SK-N-SH (cell line): ENCODE results near the gene EPHB2. TPM values are rescaled to one million over a fixed set of nuclear protein-coding genes. Genes with fewer than 3 reads are reported as not detected.

Experiments used
- CTCF ChIA-PET: fragments of 300-600, 350-600 bp; formaldehyde crosslinking; extraction: SDS; loops from one replicate; lab custom pipeline; 2021; lab: Yijun Ruan, JAX
- POLR2A ChIA-PET: fragments of 350-600 bp; sonication (Branson Sonifier 250); formaldehyde crosslinking; extraction: SDS; loops from one replicate; lab custom pipeline; 2020; ENCODE audit warnings: antibody characterized with exemption, inconsistent platforms; lab: Yijun Ruan, JAX
- DNase-seq: peaks from one replicate; pipeline ENCODE4 v3.0.0; 2012
- H2AFZ ChIP-seq: fragments of 200-600 bp; sonication (generic); 2 replicates; pipeline ENCODE4 v1.8.1; 2016; ENCODE audit warnings: antibody characterized with exemption, mild to moderate bottlenecking, low read depth
- H3F3A ChIP-seq: fragments of 200-600 bp; sonication (generic); replicated peaks from 2 replicates; pipeline ENCODE3; 2016; ENCODE audit warnings: antibody characterized with exemption, mild to moderate bottlenecking; ENCODE audit not compliant: insufficient read depth
- H3K27ac ChIP-seq, 2 experiments: fragments of 200-500 bp in 1 of 2; fragments of 200-600 bp in 1 of 2; sonication (Bioruptor generic) in 1 of 2; sonication (generic), shearing (Covaris generic) in 1 of 2; 2 replicates each; pipeline versions ENCODE4 v1.5.1 to v1.6.1; 2014 to 2016; ENCODE audit warnings: low read depth in 2 of 2, inconsistent platforms in 1 of 2, low read length in 1 of 2, mild to moderate bottlenecking in 1 of 2, mixed read lengths in 1 of 2
- H3K27me3 ChIP-seq: fragments of 200-600 bp; sonication (generic), shearing (Covaris generic); 2 replicates; pipeline ENCODE4 v1.6.1; 2016; ENCODE audit warnings: mixed run types; ENCODE audit not compliant: insufficient read depth
- H3K36me3 ChIP-seq, 2 experiments: fragments of 200-500 bp in 1 of 2; fragments of 200-600 bp in 1 of 2; sonication (Bioruptor generic) in 1 of 2; sonication (generic) in 1 of 2; replicated peaks in 1 of 2; 2 replicates each; pipeline versions ENCODE3 to v1.5.1; 2014 to 2016; ENCODE audit warnings: low read length in 1 of 2, mild to moderate bottlenecking in 1 of 2; ENCODE audit not compliant: insufficient read depth in 2 of 2, control insufficient read depth in 1 of 2
- H3K4me1 ChIP-seq, 2 experiments: fragments of 200-500 bp in 1 of 2; fragments of 200-600 bp in 1 of 2; sonication (Bioruptor generic) in 1 of 2; sonication (generic), shearing (Covaris generic) in 1 of 2; 2 replicates each; pipeline versions ENCODE4 v1.5.1 to v1.6.1; 2014 to 2016; ENCODE audit warnings: low read depth in 1 of 2, low read length in 1 of 2, mixed run types in 1 of 2; ENCODE audit not compliant: insufficient read depth in 2 of 2, control insufficient read depth in 1 of 2
- H3K4me2 ChIP-seq: fragments of 200-600 bp; sonication (generic), shearing (Covaris generic); 2 replicates; pipeline ENCODE4 v1.6.1; 2017; ENCODE audit warnings: mixed run types
- H3K4me3 ChIP-seq, 2 experiments: fragments of 200-500 bp in 1 of 2; fragments of 200-600 bp in 1 of 2; sonication (Bioruptor generic) in 1 of 2; sonication (generic), shearing (Covaris generic) in 1 of 2; 2 replicates each; pipeline versions ENCODE4 v1.5.1 to v1.8.1; 2014 to 2016; ENCODE audit warnings: low read depth in 2 of 2, inconsistent platforms in 1 of 2, low read length in 1 of 2, mild to moderate bottlenecking in 1 of 2, mixed read lengths in 1 of 2, moderate library complexity in 1 of 2
- H3K79me2 ChIP-seq: fragments of 200-600 bp; sonication (generic); 2 replicates; pipeline ENCODE4 v1.8.1; 2017; ENCODE audit warnings: mild to moderate bottlenecking; ENCODE audit not compliant: insufficient read depth
- H3K9ac ChIP-seq: fragments of 200-600 bp; sonication (generic); 2 replicates; pipeline ENCODE4 v1.6.1; 2017; ENCODE audit warnings: mixed run types
- H3K9me2 ChIP-seq: fragments of 200-600 bp; sonication (generic); 2 replicates; pipeline ENCODE4 v1.6.1; 2017; ENCODE audit warnings: mixed run types
- H3K9me3 ChIP-seq: fragments of 200-600 bp; sonication (generic); 2 replicates; pipeline ENCODE4 v1.6.1; 2017; ENCODE audit warnings: mixed run types, mild to moderate bottlenecking, moderate library complexity
- H4K20me1 ChIP-seq: fragments of 200-600 bp; sonication (generic); 2 replicates; pipeline ENCODE4 v1.6.1; 2017; ENCODE audit warnings: mild to moderate bottlenecking, mixed run types; ENCODE audit not compliant: insufficient read depth
- CHD2 ChIP-seq: fragments of 150-350 bp; IDR thresholded peaks from 2 replicates; pipeline ENCODE4 v1.6.1; 2018; ENCODE audit warnings: low read length; ENCODE audit not compliant: partially characterized antibody
- EZH2phosphoT487 ChIP-seq: fragments of 200-600 bp; sonication (generic); IDR thresholded peaks from 2 replicates; pipeline ENCODE4 v1.6.1; 2017; ENCODE audit warnings: low read depth, mixed run types, mild to moderate bottlenecking, antibody characterized with exemption, moderate library complexity, borderline replicate concordance
- FOSL2 ChIP-seq: IDR thresholded peaks from 2 replicates; pipeline ENCODE4 v1.4.0; 2012; ENCODE audit warnings: low read depth, mild to moderate bottlenecking, moderate library complexity, borderline replicate concordance
- FOXJ3 ChIP-seq: sonication (generic); formaldehyde crosslinking; IDR thresholded peaks from 2 replicates; pipeline ENCODE4 v1.5.1; 2020; ENCODE audit warnings: mild to moderate bottlenecking, missing genetic modification reagents
- FOXM1 ChIP-seq: IDR thresholded peaks from 2 replicates; pipeline ENCODE4 v1.4.0; 2012; ENCODE audit warnings: low read depth, mild to moderate bottlenecking
- GABPA ChIP-seq: IDR thresholded peaks from 2 replicates; pipeline ENCODE4 v1.4.0; 2012; ENCODE audit warnings: low read depth, mild to moderate bottlenecking
- GATA2 ChIP-seq: sonication (generic); formaldehyde crosslinking; IDR thresholded peaks from 2 replicates; pipeline ENCODE4 v1.5.0; 2020; ENCODE audit warnings: mild to moderate bottlenecking, missing genetic modification reagents
- MAX ChIP-seq: IDR thresholded peaks from 2 replicates; pipeline ENCODE4 v1.4.0; 2012; ENCODE audit warnings: low read depth
- PBX3 ChIP-seq: IDR thresholded peaks from 2 replicates; pipeline ENCODE4; 2012
- POLR2AphosphoS5 ChIP-seq: IDR thresholded peaks from 2 replicates; pipeline ENCODE4 v1.6.1; 2012; ENCODE audit warnings: low read depth, low read length
- RAD21 ChIP-seq: IDR thresholded peaks from 2 replicates; pipeline ENCODE4 v1.6.1; 2012; ENCODE audit warnings: mild to moderate bottlenecking, low read length
- SIN3A ChIP-seq: IDR thresholded peaks from 2 replicates; pipeline ENCODE4 v1.6.1; 2012; ENCODE audit warnings: low read depth, mild to moderate bottlenecking, low read length, moderate library complexity, borderline replicate concordance
- SMC3 ChIP-seq: IDR thresholded peaks from 2 replicates; pipeline ENCODE4 v1.6.1; 2012; ENCODE audit warnings: low read depth, low read length, improper control_type of control experiment
- TAF1 ChIP-seq: IDR thresholded peaks from 2 replicates; pipeline ENCODE4 v1.6.1; 2012; ENCODE audit warnings: low read depth, mild to moderate bottlenecking, low read length, moderate library complexity, borderline replicate concordance
- USF2 ChIP-seq: fragments of 150-350 bp; IDR thresholded peaks from 2 replicates; pipeline ENCODE4 v1.6.1; 2017; ENCODE audit warnings: antibody characterized with exemption, low read length, low read depth, borderline replicate concordance
- WGBS: methylation state at CpG from one replicate; pipeline ENCODE4 v1.1.6; 2017; ENCODE audit warnings: low lambda C conversion rate; 5-methylcytosine and 5-hydroxymethylcytosine counted together
- polyA plus RNA-seq, 3 experiments: library from polyadenylated mRNA; depleted of rRNA; stranded (reverse); fragments of >200 nt; gene quantifications; 2 replicates each; pipeline ENCODE4 v1.2.3, GENCODE V29; 2012

EPHB2 gene
- polyA plus RNA-seq, 1 of the 3 experiments (the other 2 are of a cell fraction): 25.2 TPM

GRCh38 chr1:22821027-22821426, 110.4 kb downstream of the EPHB2 start:
- no peaks in the 10 kb centered on the region for H3K9me3 ChIP-seq
- no peaks in the 10 kb centered on the region for H3K36me3 ChIP-seq
- 74% methylated on average over 5 of the region's 5 CpGs for WGBS
- no peak overlapping the region for H3K27ac ChIP-seq
- H2AFZ ChIP-seq: no peak overlapping the region
- ChIA-PET CTCF (interaction anchor here (0.8 to 1.7 kb wide), 6 partner anchors 10 to 146 kb away, joined by 3 to 5 read pairs (median 3); no protein-coding TSS in a partner anchor), POLR2A (no interaction called here)
- H3K4me2 ChIP-seq: no peak overlapping the region
- peaks cover 6 to 50% of the 10 kb centered on the region in 2 experiments for H3K4me1 ChIP-seq
- H3F3A ChIP-seq: peaks cover 13% of the 10 kb centered on the region
- no peak overlapping the region for H3K9ac ChIP-seq
- no peak for DNase-seq
- no peaks in the 10 kb centered on the region for H4K20me1 ChIP-seq
- no peaks in the 10 kb centered on the region for H3K9me2 ChIP-seq
- H3K79me2 ChIP-seq: 0 out of 2 replicates have a peak, but pooled peaks cover 3% of the 10 kb centered on the region
- no peak for TF ChIP-seq FOXM1
- no peak for TF ChIP-seq PBX3
- no peak for TF ChIP-seq TAF1
- TF ChIP-seq USF2: no peak
- TF ChIP-seq FOSL2: no peak
- TF ChIP-seq EZH2phosphoT487: no peak
- TF ChIP-seq, all 33 proteins: peak for 0
- Histone ChIP-seq H3K27me3 (no peaks in the 10 kb centered on the region), H3K4me3 (no peak overlapping the region)

- ChIA-PET POLR2A (no interaction called here), CTCF (no interaction called here)
- no peaks in the 10 kb centered on the region for H3K27me3 ChIP-seq
- no peak for TF ChIP-seq RAD21
- TF ChIP-seq USF2: no peak
- TF ChIP-seq FOSL2: no peak
- no peak for TF ChIP-seq POLR2AphosphoS5
- no peak for TF ChIP-seq GATA2
- TF ChIP-seq MAX: no peak
- no peak for TF ChIP-seq SMC3
- no peak for TF ChIP-seq GABPA
- no peak for TF ChIP-seq CHD2
- no peak for TF ChIP-seq SIN3A
- no peak for TF ChIP-seq FOXJ3 (CRISPR knock-in tag)
- H3K4me2 ChIP-seq: no peak overlapping the region
- DNase-seq: no peak
- peaks cover 23% of the 10 kb centered on the region for H3F3A ChIP-seq
- no peak overlapping the region for H3K9ac ChIP-seq
- H3K36me3 ChIP-seq: no peaks in the 10 kb centered on the region
- H4K20me1 ChIP-seq: no peaks in the 10 kb centered on the region
- no peaks in the 10 kb centered on the region for H3K9me2 ChIP-seq
- H3K27ac ChIP-seq: no peak overlapping the region
- WGBS: no CpG with 5 or more reads among the region's 1 CpG
- no peak overlapping the region for H2AFZ ChIP-seq
- peaks cover 18 to 51% of the 10 kb centered on the region in 2 experiments for H3K4me1 ChIP-seq
- H3K4me3 ChIP-seq: no peak overlapping the region
- H3K9me3 ChIP-seq: no peaks in the 10 kb centered on the region
- 0 out of 2 replicates have a peak, but pooled peaks cover 3% of the 10 kb centered on the region for H3K79me2 ChIP-seq
Measured at GRCh38 chr1:22822371-22822770, 111.7 kb downstream of the EPHB2 start.
